Ishikawa (cell line): ENCODE results near the gene DAGLA.

Experiments used
- CEBPB ChIP-seq: IDR thresholded peaks from 2 replicates; pipeline ENCODE4 v1.6.1; 2012
- CREB1 ChIP-seq: IDR thresholded peaks from 2 replicates; pipeline ENCODE4 v1.6.1; 2012; ENCODE audit warnings: low read depth
- EGR1 ChIP-seq: IDR thresholded peaks from 2 replicates; pipeline ENCODE4 v1.6.1; 2012
- EP300 ChIP-seq: IDR thresholded peaks from 2 replicates; pipeline ENCODE4 v1.6.1; 2012; ENCODE audit warnings: borderline replicate concordance
- FOXM1 ChIP-seq: IDR thresholded peaks from 2 replicates; pipeline ENCODE4 v1.6.1; 2012; ENCODE audit warnings: low read depth, borderline replicate concordance
- MAX ChIP-seq: IDR thresholded peaks from 2 replicates; pipeline ENCODE4 v1.6.1; 2012
- NFIC ChIP-seq: IDR thresholded peaks from 2 replicates; pipeline ENCODE4 v1.6.1; 2012
- RAD21 ChIP-seq: IDR thresholded peaks from 2 replicates; pipeline ENCODE4 v1.6.1; 2012; ENCODE audit warnings: low read depth
- REST ChIP-seq: IDR thresholded peaks from 2 replicates; pipeline ENCODE4 v1.6.1; 2012; ENCODE audit warnings: low read depth, mild to moderate bottlenecking
- TAF1 ChIP-seq: IDR thresholded peaks from 2 replicates; pipeline ENCODE4 v1.6.1; 2012; ENCODE audit warnings: low read depth, mild to moderate bottlenecking
- TCF12 ChIP-seq: IDR thresholded peaks from 2 replicates; pipeline ENCODE4 v1.6.1; 2012; ENCODE audit warnings: low read depth
- TEAD4 ChIP-seq: IDR thresholded peaks from 2 replicates; pipeline ENCODE4 v1.6.1; 2012
- USF1 ChIP-seq: IDR thresholded peaks from 2 replicates; pipeline ENCODE4 v1.6.1; 2012
- YY1 ChIP-seq: IDR thresholded peaks from 2 replicates; pipeline ENCODE4 v1.6.1; 2012; ENCODE audit warnings: low read depth
- ZBTB7A ChIP-seq: IDR thresholded peaks from 2 replicates; pipeline ENCODE4 v1.6.1; 2012; ENCODE audit warnings: low read depth

Gene DAGLA

GRCh38 chr11:61701242-61701886, 21.2 kb downstream of the DAGLA start:
- TF ChIP-seq REST = no peak
- TF ChIP-seq YY1 = no peak
- no peak for TF ChIP-seq FOXM1
- TF ChIP-seq TCF12 = no peak
- no peak for TF ChIP-seq RAD21
- TF ChIP-seq MAX = no peak
- no peak for TF ChIP-seq EGR1
- TF ChIP-seq CEBPB = no peak
- no peak for TF ChIP-seq TEAD4
- TF ChIP-seq EP300 = no peak
- no peak for TF ChIP-seq ZBTB7A
- TF ChIP-seq USF1 = no peak
- no peak for TF ChIP-seq TAF1
- no peak for TF ChIP-seq NFIC
- no peak for TF ChIP-seq CREB1

- no peak for TF ChIP-seq USF1
- no peak for TF ChIP-seq MAX
These were observed 22.6 kb downstream of the DAGLA start for GRCh38 chr11:61702701-61703312.

- TF ChIP-seq EP300 (no peak), TAF1 (no peak), FOXM1 (no peak), TEAD4 (no peak), EGR1 (no peak), REST (no peak), TCF12 (no peak), YY1 (no peak), CEBPB (no peak), RAD21 (no peak), NFIC (no peak), MAX (no peak), ZBTB7A (no peak), USF1 (no peak), CREB1 (no peak)
These were observed 24.6 kb downstream of the DAGLA start for GRCh38 chr11:61704838-61705237.

- no peak for TF ChIP-seq CREB1
- no peak for TF ChIP-seq NFIC
- no peak for TF ChIP-seq EGR1
- no peak for TF ChIP-seq ZBTB7A
- TF ChIP-seq MAX = no peak
- TF ChIP-seq YY1 = no peak
- no peak for TF ChIP-seq TEAD4
- no peak for TF ChIP-seq REST
- TF ChIP-seq CEBPB = no peak
- no peak for TF ChIP-seq USF1
- no peak for TF ChIP-seq TAF1
- TF ChIP-seq TCF12 = no peak
- no peak for TF ChIP-seq EP300
- TF ChIP-seq RAD21 = no peak
- TF ChIP-seq FOXM1 = no peak
These were observed 26.5 kb downstream of the DAGLA start for GRCh38 chr11:61706452-61707400.
